Stomach (tissue), 9 donors: ENCODE measurements around the gene PLCB3. TPM values are rescaled to one million over a fixed set of nuclear protein-coding genes. Genes with fewer than 3 reads are reported as not detected.

Experiments used
- DNase-seq, 2 donors: peaks; one replicate each; pipeline versions ENCODE4 v3.0.0 to v3.0.0-alpha.2; 2013 to 2019
- H3K27ac ChIP-seq, 5 donors: fragments of 200-600 bp in 4 of 5; sonication (generic) in 4 of 5; one replicate each; pipeline ENCODE4 v1.5.1; 2013 to 2019; ENCODE audit warnings: mild to moderate bottlenecking in 1 of 5, moderate library complexity in 1 of 5
- H3K27me3 ChIP-seq, 3 donors: fragments of 200-600 bp; sonication (generic); one replicate each; pipeline ENCODE4 v1.5.1; 2017 to 2019; ENCODE audit warnings: mixed run types in 1 of 3
- H3K36me3 ChIP-seq, 4 donors: fragments of 200-600 bp; sonication (generic); 1 replicate in 3 of 4; 2 replicates in 1 of 4; pipeline ENCODE4 v1.5.1; 2016 to 2019
- H3K4me1 ChIP-seq, 4 donors: fragments of 200-600 bp; sonication (generic); one replicate each; pipeline ENCODE4 v1.5.1; 2016 to 2019
- H3K4me3 ChIP-seq, 4 donors: fragments of 200-600 bp; sonication (generic) in 3 of 4; one replicate each; pipeline ENCODE4 v1.5.1; 2016 to 2019; ENCODE audit warnings: mild to moderate bottlenecking in 1 of 4
- H3K9me3 ChIP-seq, 4 donors: fragments of 200-600 bp; sonication (generic); one replicate each; pipeline ENCODE4 v1.5.1; 2016 to 2019
- EP300 ChIP-seq: sonication (generic); formaldehyde crosslinking; IDR thresholded peaks from one replicate; pipeline ENCODE4 v1.6.1; 2017; ENCODE audit warnings: antibody characterized with exemption
- POLR2A ChIP-seq, 4 donors: fragments of 450-650 bp; IDR thresholded peaks; one replicate each; pipeline ENCODE4 v1.6.1; 2016; ENCODE audit warnings: antibody characterized with exemption in 4 of 4, control low read depth in 2 of 4, mild to moderate bottlenecking in 1 of 4, moderate library complexity in 1 of 4
- POLR2AphosphoS5 ChIP-seq, 3 donors: sonication (generic); formaldehyde crosslinking; IDR thresholded peaks; one replicate each; pipeline ENCODE4 v1.6.1; 2016; ENCODE audit warnings: antibody characterized with exemption in 3 of 3
- WGBS, 5 donors: extraction: QIAGEN DNeasy Blood & Tissue Kit in 3 of 5; methylation state at CpG; one replicate each; pipeline versions ENCODE4 v1.1.5 to v1.1.7; 2013 to 2018; 5-methylcytosine and 5-hydroxymethylcytosine counted together
- intact Hi-C: fragments of 100-400 bp; cut with DNase I; formaldehyde crosslinking; loops from one replicate; pipeline ENCODE4 v1.15.1; 2023; ENCODE audit warnings: low total_unique reads
- polyA plus RNA-seq, 3 donors: library from polyadenylated mRNA; stranded (reverse); fragments of 200-250 nt; gene quantifications; one replicate each; pipeline ENCODE4 v1.2.3, GENCODE V29; 2013
- total RNA-seq, 5 donors: library from RNA; depleted of rRNA; stranded (reverse); fragments of >200 nt; gene quantifications; one replicate each; pipeline versions ENCODE4 v1.1.0 to v1.2.3, GENCODE V29; 2014 to 2016
- TF ChIP-seq, protein P1 (sequence below), 7 experiments: fragments of 450-650 bp in 4 of 7; fragments of 200-600 bp in 3 of 7; sonication (generic) in 3 of 7; IDR thresholded peaks; one replicate each; pipeline ENCODE4 v1.5.1; 2016 to 2019; ENCODE audit warnings: antibody characterized with exemption in 7 of 7, control low read depth in 2 of 7, mild to moderate bottlenecking in 1 of 7
- donor health status: healthy with polysubstance abuse.
- donor health status: Bipolar disorder and iron deficiency.
- donor health status: healthy.

PLCB3 gene
- total and polyA plus RNA-seq, 8 donors: 12.2 to 154 (median 16.1) TPM

DNA sequence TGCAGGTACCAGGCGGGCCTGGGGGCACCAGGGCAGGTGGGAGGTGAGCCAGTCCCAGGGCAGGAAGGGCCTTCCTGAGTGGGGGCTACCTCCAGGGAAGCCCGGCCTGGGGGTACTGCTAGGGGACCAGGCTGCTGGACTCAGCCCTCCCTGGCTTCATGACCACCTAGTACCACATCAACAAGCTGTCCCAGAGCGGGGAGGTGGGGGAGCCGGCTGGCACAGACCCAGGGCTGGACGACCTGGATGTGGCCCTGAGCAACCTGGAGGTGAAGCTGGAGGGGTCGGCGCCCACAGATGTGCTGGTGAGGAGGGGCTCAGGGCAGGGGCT is 32.0 kb upstream of the PLCB3 start:
- H3K9me3 ChIP-seq: no peaks in the 10 kb centered on the region
- TF ChIP-seq POLR2AphosphoS5 (IDR thresholded peaks at IDR 0.05): no peak
- no peak for TF ChIP-seq POLR2A (IDR thresholded peaks at IDR 0.05)
- TF ChIP-seq, protein P1, sequence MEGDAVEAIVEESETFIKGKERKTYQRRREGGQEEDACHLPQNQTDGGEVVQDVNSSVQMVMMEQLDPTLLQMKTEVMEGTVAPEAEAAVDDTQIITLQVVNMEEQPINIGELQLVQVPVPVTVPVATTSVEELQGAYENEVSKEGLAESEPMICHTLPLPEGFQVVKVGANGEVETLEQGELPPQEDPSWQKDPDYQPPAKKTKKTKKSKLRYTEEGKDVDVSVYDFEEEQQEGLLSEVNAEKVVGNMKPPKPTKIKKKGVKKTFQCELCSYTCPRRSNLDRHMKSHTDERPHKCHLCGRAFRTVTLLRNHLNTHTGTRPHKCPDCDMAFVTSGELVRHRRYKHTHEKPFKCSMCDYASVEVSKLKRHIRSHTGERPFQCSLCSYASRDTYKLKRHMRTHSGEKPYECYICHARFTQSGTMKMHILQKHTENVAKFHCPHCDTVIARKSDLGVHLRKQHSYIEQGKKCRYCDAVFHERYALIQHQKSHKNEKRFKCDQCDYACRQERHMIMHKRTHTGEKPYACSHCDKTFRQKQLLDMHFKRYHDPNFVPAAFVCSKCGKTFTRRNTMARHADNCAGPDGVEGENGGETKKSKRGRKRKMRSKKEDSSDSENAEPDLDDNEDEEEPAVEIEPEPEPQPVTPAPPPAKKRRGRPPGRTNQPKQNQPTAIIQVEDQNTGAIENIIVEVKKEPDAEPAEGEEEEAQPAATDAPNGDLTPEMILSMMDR (IDR thresholded peaks at IDR 0.05): no peak
- H3K4me3 ChIP-seq: no peak overlapping the region
- H3K27me3 ChIP-seq: no peaks in the 10 kb centered on the region
- intact Hi-C loops: no loop called here
- H3K36me3 ChIP-seq: peaks cover 15 to 73% (median 59%) of the 10 kb centered on the region in 4 donors
- no peak for DNase-seq
- WGBS, 5 donors: 79 to 92% (median 83%) methylated on average over 5 to 7 of the region's 7 CpGs
- no peak overlapping the region for H3K27ac ChIP-seq
- peaks cover 0 to 11% (median 8%) of the 10 kb centered on the region in 4 donors for H3K4me1 ChIP-seq

DNA sequence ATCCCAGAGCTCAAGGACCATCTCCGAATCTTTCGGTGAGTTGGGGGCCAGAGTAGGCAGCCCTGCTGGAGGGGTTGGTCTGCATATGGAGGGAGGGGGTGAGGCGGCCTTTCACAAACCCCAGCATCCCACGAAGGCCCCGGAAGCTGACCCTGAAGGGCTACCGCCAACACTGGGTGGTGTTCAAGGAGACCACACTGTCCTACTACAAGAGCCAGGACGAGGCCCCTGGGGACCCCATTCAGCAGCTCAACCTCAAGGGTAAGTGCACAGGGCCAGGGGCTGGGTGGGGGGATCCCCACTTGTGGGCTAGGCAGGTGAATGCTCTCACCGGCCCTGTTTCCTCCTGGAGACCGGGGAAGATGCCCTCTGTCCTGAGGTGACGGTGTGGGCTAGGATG is 31.6 kb upstream of the PLCB3 start:
- peaks cover 0 to 16% (median 11%) of the 10 kb centered on the region in 4 donors for H3K4me1 ChIP-seq

DNA sequence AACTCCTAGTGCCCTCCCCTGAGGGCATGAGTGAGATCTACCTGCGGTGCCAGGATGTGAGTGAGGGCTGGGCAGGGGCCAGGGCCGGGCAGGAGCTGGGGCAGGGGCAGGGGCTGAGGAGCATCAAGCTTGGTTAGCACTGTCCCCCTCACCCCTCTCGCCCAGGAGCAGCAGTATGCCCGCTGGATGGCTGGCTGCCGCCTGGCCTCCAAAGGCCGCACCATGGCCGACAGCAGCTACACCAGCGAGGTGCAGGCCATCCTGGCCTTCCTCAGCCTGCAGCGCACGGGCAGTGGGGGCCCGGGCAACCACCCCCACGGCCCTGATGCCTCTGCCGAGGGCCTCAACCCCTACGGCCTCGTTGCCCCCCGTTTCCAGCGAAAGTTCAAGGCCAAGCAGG is 31.1 kb upstream of the PLCB3 start:
- DNase-seq: no peak
- no peak overlapping the region for H3K4me3 ChIP-seq
- H3K9me3 ChIP-seq: no peaks in the 10 kb centered on the region
- H3K27me3 ChIP-seq: no peaks in the 10 kb centered on the region
- no peak overlapping the region for H3K27ac ChIP-seq
- TF ChIP-seq POLR2AphosphoS5 (IDR thresholded peaks at IDR 0.05) (no peak), POLR2A (IDR thresholded peaks at IDR 0.05) (no peak), EP300 (no peak)
- TF ChIP-seq, protein P1 (IDR thresholded peaks at IDR 0.05): no peak
- H3K36me3 ChIP-seq: peaks cover 15 to 67% (median 57%) of the 10 kb centered on the region in 4 donors
- intact Hi-C loops: no loop called here
- 80 to 90% (median 88%) methylated on average over 11 to 17 of the region's 17 CpGs for WGBS, 5 donors
- H3K4me1 ChIP-seq: peaks cover 4 to 21% (median 16%) of the 10 kb centered on the region in 4 donors

More for the DNA sequence above, 31.6 kb upstream of the PLCB3 start:
- Histone ChIP-seq H3K36me3 (peaks cover 15 to 71% (median 60%) of the 10 kb centered on the region in 4 donors), H3K27me3 (no peaks in the 10 kb centered on the region), H3K4me3 (no peak overlapping the region), H3K9me3 (no peaks in the 10 kb centered on the region), H3K27ac (no peak overlapping the region)
- 88 to 93% (median 91%) methylated on average over 9 to 10 of the region's 10 CpGs for whole genome bisulfite sequencing, 5 donors
- DNase-seq: no peak
- intact Hi-C loops: no loop called here
- TF ChIP-seq POLR2AphosphoS5 (IDR thresholded peaks at IDR 0.05) (no peak), POLR2A (IDR thresholded peaks at IDR 0.05) (no peak), EP300 (no peak)
- TF ChIP-seq, protein P1 (IDR thresholded peaks at IDR 0.05): no peak

DNA sequence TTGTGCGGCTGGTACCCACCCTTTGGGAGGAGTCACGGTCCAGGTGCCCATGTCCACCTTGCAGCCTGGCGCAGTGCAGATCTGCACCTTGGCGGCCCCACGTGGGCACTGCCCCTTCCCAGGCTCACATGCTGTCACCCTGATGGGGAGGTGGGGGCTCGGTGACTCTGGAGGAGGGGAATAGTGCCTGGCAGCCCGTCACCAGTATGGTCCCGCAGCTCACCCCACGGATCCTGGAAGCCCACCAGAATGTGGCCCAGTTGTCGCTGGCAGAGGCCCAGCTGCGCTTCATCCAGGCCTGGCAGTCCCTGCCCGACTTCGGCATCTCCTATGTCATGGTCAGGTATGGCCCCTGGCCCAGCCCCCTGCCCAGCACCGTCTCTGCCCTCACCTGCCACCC is 30.5 kb upstream of the PLCB3 start:
- WGBS, 5 donors: 84 to 95% (median 87%) methylated on average over 7 to 14 of the region's 14 CpGs
- Histone ChIP-seq H3K4me3 (no peak overlapping the region), H3K36me3 (peaks cover 15 to 67% (median 57%) of the 10 kb centered on the region in 4 donors), H3K27me3 (no peaks in the 10 kb centered on the region), H3K27ac (no peak overlapping the region), H3K9me3 (no peaks in the 10 kb centered on the region), H3K4me1 (peaks cover 8 to 24% (median 21%) of the 10 kb centered on the region in 4 donors)
- TF ChIP-seq, protein P1 (IDR thresholded peaks at IDR 0.05): no peak
- TF ChIP-seq EP300 (no peak), POLR2AphosphoS5 (IDR thresholded peaks at IDR 0.05) (no peak), POLR2A (IDR thresholded peaks at IDR 0.05) (no peak)
- no peak for DNase-seq
- intact Hi-C loops: no loop called here
